ENCODE data around the gene FAM124A. TPM values are rescaled to one million over a fixed set of nuclear protein-coding genes. Genes with fewer than 3 reads are reported as not detected.

Gene FAM124A
- total and polyA plus RNA-seq, 2 of the 8 experiments (the other 6 are each of a cell fraction or from before 2014, with no cell fraction given) = 40.7 to 49.9 TPM

DNA sequence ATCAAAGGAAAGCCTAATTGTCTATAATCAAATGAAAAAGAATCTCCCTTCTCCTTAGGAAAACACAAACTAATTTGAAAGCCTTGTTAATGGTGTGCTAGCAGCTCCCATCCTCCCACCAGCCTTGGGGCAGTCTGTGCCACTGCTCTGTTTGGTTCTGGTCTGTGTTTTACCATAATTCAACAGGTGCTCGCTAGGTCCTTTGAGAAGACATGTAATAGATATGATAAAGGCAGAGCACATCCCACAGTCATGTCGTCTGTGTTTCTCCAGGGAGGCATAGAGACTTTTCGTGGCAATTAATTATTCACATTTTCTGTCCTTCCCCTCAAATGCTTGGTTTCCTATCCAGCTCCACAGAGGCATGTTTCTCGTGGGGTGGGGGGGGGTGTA, 23.8 kb downstream of the FAM124A start:
- H3K18ac ChIP-seq (ENCODE audit: extremely low read depth, low read length) = no peak overlapping the region
- H2BK5ac ChIP-seq (ENCODE audit: low read depth, low read length) = no peak overlapping the region
- H4K5ac ChIP-seq (ENCODE audit: insufficient read length, low read depth, low read length) = no peak overlapping the region
- POLR2A ChIA-PET (ENCODE audit: partially characterized antibody) = interaction anchor here (1.0 to 8.3 kb wide), 12 partner anchors 8 to 90 kb away, joined by 3 to 110 read pairs (median 15); no protein-coding TSS in a partner anchor
- FAIRE-seq (no peak), DNase-seq (ENCODE audit: low read depth in 1 of 2, low spot score in 2 of 2) (no peak)
- peaks cover 0 to 51% of the 10 kb centered on the region in 2 experiments; a peak in 2 of 4 replicates for H3K79me2 ChIP-seq (ENCODE audit: control insufficient read depth in 1 of 2, insufficient read depth in 2 of 2, low read length in 2 of 2)
- H3K27ac ChIP-seq (ENCODE audit: low read depth, low read length) = no peak overlapping the region
- H2AFZ ChIP-seq (ENCODE audit: low read length) = no peak overlapping the region
- H3K9me3 ChIP-seq (ENCODE audit: insufficient read depth in 2 of 2, low read depth in 1 of 2, low read length in 1 of 2) = no peaks in the 10 kb centered on the region
- no peak overlapping the region for H2BK15ac ChIP-seq (ENCODE audit: low read length)
- H4K20me1 ChIP-seq (replicated peaks in 1 of 2; ENCODE audit: control insufficient read depth in 1 of 2, insufficient read depth in 2 of 2, low read length in 2 of 2) = peaks cover 0 to 1% of the 10 kb centered on the region in 2 experiments
- H3K56ac ChIP-seq (replicated peaks; ENCODE audit: insufficient read length, low read depth, low read length) = no peak overlapping the region
- H3K23me2 ChIP-seq (ENCODE audit: low read depth, low read length) = no peaks in the 10 kb centered on the region
- H3K23ac ChIP-seq (ENCODE audit: insufficient read length) = no peak overlapping the region
- no peak overlapping the region for H3K4me2 ChIP-seq (ENCODE audit: insufficient read depth in 1 of 2, low read depth in 2 of 2, low read length in 2 of 2)
- no peak overlapping the region for H4K8ac ChIP-seq (ENCODE audit: extremely low read depth, insufficient read depth, low read length)
- WGBS, 2 experiments (ENCODE audit: extremely low coverage in 1 of 2, insufficient coverage in 1 of 2, insufficient read length in 1 of 2, insufficient replicate concordance in 2 of 2, low coverage in 1 of 2, low lambda C conversion rate in 2 of 2, missing lambda C conversion rate in 1 of 2) = 85% methylated on average over 4 of the region's 4 CpGs; no CpG with 5 or more reads in 1 of the 2 experiments
- no peak overlapping the region for H4K91ac ChIP-seq (replicated peaks; ENCODE audit: insufficient read length, low read length)
- peaks cover 0 to 18% (median 5%) of the 10 kb centered on the region in 4 experiments; a peak in 3 of 8 replicates for H3K36me3 ChIP-seq (ENCODE audit: control insufficient read depth in 2 of 4, insufficient read depth in 4 of 4, low read length in 3 of 4)
- no peak overlapping the region for H3K9ac ChIP-seq (replicated peaks in 1 of 4; ENCODE audit: extremely low read depth in 1 of 4, low read depth in 3 of 4, low read length in 3 of 4)
- no peak overlapping the region for H3K4ac ChIP-seq (replicated peaks; ENCODE audit: insufficient read length, low read depth, low read length)
- H3K27me3 ChIP-seq (replicated peaks in 1 of 4; ENCODE audit: control insufficient read depth in 3 of 4, extremely low read depth in 1 of 4, insufficient read depth in 3 of 4, low read length in 3 of 4) = no peaks in the 10 kb centered on the region
- CTCF ChIA-PET (ENCODE audit: partially characterized antibody) = interaction anchor here (0.7 to 4.9 kb wide), 15 partner anchors 8 to 475 kb away, joined by 3 to 28 read pairs (median 4); no protein-coding TSS in a partner anchor
- H3K4me1 ChIP-seq (replicated peaks in 1 of 4; ENCODE audit: control insufficient read depth in 3 of 4, insufficient read depth in 4 of 4, low read length in 3 of 4) = peaks cover 23 to 44% (median 41%) of the 10 kb centered on the region in 4 experiments
- H2BK20ac ChIP-seq (ENCODE audit: low read length) = no peak overlapping the region
- no peak overlapping the region for H3K14ac ChIP-seq (ENCODE audit: insufficient read length)
- H2BK12ac ChIP-seq (ENCODE audit: low read depth, low read length) = no peak overlapping the region
- peaks cover 7% of the 10 kb centered on the region for H3K79me1 ChIP-seq (ENCODE audit: low read depth, low read length)
- no peak overlapping the region for H3K4me3 ChIP-seq (ENCODE audit: extremely low read depth in 1 of 4, insufficient read depth in 2 of 4, low read depth in 3 of 4, low read length in 4 of 4)
- H2AK5ac ChIP-seq (ENCODE audit: low read depth, low read length) = no peak overlapping the region
- H2BK120ac ChIP-seq (replicated peaks; ENCODE audit: low read depth, low read length) = no peak overlapping the region
- TF ChIP-seq CBX8 (IDR thresholded peaks at IDR 0.05; ENCODE audit: borderline replicate concordance, low read depth, low read length) (no peak), GABPA (IDR thresholded peaks at IDR 0.05; ENCODE audit: borderline replicate concordance, insufficient read depth, low read length) (no peak), TBP (IDR thresholded peaks at IDR 0.05; ENCODE audit: low read depth, low read length) (no peak)

All from H1 (cell line).